HG03159 (cell line): ENCODE data around the gene TLK2.
"Not testable (repeated sequence)": the region's sequence is repeated elsewhere in the genome, so short reads cannot be mapped to it uniquely, and the experiment has no call there.

Experiments used
- ATAC-seq: cut with Tn5 transposase; IDR thresholded peaks from one replicate; pipeline ENCODE4 v1.9.1; 2021; ENCODE audit warnings: mild to moderate bottlenecking, moderate library complexity; ENCODE audit not compliant: unreplicated experiment

Gene TLK2

GRCh38 chr17:62478424-62478879, at the start of gene TLK2:
TLK2 (plus strand) TSS chr17:62478825; CDS start chr17:62481126, 2,301 bp downstream.
- peak; percentile 66 for ATAC-seq

DNA sequence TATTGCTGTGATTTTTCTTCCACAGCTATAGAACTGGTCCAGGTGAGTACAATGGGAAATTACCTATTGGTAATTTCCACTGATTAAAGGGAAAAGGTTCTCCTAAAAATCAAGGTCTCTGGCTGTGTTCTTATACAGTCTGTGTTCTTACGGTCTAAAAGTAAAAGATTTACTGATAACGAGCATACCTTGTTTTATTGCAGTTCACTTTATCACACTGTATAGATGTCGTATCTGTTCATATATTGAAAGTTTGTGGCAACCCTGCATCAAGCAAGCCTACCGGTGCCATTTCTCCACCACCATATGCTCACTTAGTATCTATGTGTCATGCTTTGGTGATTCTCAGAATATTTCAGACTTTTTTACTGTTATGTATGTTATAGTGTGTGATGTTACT, 43.4 kb upstream of the TLK2 start:
- ATAC-seq = not testable (repeated sequence)

DNA sequence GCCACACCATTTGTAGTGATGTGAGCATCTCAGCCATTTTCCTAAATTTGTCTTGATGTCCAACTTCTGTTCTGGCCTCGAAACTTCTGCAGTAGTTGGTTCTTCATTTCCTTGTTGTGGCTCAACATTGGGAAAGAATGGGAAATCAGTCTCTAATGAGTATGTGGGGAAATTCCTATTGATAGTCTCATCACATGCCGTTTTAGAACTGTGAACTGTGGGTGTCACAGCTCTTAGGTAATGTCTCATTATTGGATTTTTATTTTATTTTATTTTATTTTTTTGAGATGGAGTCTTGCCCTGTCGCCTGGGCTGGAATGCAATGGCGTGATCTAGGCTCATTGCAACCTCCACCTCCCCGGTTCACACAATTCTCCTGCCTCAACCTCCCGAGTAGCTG, 37.4 kb upstream of the TLK2 start:
- not testable (repeated sequence) for ATAC-seq

DNA sequence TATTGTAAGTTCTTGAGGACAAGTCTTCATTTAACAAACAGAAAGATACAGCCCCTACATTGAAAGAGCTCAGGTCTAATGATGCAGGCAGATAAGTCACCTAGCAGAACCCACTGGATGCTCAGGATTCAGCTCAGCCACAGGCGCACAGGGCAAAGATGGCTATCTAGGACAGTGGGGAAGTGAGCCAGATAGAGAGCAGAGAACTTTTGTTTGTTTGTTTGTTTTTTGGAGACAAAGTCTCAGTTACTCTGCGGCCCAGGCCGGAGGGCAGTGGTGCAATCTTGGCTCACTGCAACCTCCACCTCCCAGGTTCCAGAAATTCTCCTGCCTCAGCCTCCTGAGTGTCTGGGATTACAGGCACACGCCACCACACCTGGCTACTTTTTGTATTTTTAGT, 34.6 kb upstream of the TLK2 start:
- no peak for ATAC-seq

- ATAC-seq = not testable (repeated sequence)
These were observed 32.8 kb upstream of the TLK2 start for GRCh38 chr17:62445791-62446190.

GRCh38 chr17:62452195-62452594, 26.4 kb upstream of the TLK2 start:
- not testable (repeated sequence) for ATAC-seq

- ATAC-seq = not testable (repeated sequence)
These were observed 25.6 kb upstream of the TLK2 start for GRCh38 chr17:62453041-62453440.

- peak; percentile 37 for ATAC-seq
These were observed 25.0 kb upstream of the TLK2 start for GRCh38 chr17:62453656-62454055.

DNA sequence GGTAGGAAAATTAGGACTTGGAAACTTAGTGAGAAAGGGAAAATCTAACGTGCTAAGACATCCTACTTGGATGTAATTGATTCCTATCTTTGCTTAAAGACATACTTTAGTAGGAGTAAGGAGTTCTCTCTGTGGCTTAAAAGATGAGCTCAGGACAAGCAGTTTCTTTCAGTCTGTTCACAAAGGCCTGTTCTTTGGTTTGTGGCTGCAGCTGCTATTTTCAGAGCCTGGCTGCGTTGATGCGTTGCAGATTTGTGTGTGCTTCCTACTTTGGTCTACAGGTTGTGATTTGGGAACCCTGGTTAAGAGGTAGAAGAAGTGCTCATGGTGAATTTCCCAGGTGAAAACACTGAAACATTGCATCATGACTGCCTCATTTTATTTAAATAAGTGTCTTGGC, 24.5 kb upstream of the TLK2 start:
- ATAC-seq = peak; percentile 62

- ATAC-seq = no peak
These were observed 22.6 kb upstream of the TLK2 start for GRCh38 chr17:62456016-62456415.

GRCh38 chr17:62458483-62458882, 20.1 kb upstream of the TLK2 start:
- not testable (repeated sequence) for ATAC-seq

DNA sequence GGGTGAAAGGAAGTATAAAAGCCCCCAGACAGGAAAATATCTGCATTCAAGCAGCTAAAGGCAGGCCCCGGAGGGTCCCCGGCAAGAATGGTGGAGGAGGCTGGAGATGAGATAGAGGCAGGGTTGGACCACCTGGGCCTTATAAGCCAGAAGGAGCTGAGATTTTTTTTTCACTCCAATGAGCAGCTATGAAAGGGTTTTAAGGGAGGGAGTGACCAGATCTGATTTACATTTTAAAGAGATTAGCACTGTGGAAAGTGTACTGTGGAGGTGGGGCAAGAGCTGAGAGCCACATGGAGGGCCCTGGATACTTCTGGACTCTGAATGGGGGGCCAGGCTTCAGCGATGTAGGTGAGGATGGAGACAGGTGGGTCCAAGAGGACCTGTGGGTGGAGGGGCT, 14.2 kb upstream of the TLK2 start:
- ATAC-seq = not testable (repeated sequence)

DNA sequence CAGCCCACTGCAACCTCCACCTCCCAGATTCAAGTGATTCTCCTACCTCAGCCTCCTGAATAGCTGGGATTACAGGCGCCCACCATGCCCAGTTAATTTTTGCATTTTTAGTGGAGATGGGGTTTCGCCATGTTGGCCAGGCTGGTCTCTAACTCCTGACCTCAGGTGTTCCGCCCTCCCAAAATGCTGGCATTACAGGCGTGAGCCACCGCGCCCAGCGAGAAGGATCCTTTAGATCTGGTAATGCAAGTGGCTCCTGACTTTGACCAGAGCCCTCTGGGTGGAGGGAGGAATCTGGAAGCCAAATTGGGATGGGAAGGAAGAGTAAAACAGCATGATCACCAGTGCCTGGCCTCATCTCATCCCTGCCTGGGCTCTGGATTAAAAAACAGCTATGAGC, 13.4 kb upstream of the TLK2 start:
- ATAC-seq = not testable (repeated sequence)

- ATAC-seq = not testable (repeated sequence)
These were observed 7.8 kb upstream of the TLK2 start for GRCh38 chr17:62470666-62471379.

DNA sequence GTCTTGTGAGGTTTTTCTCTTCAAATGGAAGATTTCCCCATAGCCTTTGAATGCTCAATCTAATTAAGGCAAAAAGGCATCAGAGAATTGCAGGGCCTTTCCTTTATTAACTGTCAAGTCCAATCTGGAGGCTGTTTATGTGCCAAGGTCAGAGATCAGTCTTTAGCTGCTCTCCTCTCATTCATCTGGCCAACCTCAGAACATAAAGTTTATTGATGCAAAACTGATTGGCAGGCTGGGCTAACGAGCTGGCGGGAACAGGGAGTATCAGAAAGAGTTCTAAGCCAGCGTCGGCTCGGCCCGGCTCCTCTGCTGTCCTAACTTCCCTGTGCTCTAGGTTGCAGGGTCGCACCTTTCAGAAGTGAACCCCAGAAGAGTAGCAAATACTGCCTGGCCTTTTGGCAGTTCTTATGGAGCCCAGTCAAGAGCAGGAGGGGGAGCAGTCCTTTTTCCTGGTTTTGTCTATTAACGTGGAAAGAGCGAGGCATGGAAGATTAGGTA, 7.2 kb upstream of the TLK2 start:
- ATAC-seq = not testable (repeated sequence)

GRCh38 chr17:62473030-62473982, 5.3 kb upstream of the TLK2 start:
- ATAC-seq = not testable (repeated sequence)

GRCh38 chr17:62477111-62477510, 1.5 kb upstream of the TLK2 start:
- ATAC-seq = not testable (repeated sequence)

DNA sequence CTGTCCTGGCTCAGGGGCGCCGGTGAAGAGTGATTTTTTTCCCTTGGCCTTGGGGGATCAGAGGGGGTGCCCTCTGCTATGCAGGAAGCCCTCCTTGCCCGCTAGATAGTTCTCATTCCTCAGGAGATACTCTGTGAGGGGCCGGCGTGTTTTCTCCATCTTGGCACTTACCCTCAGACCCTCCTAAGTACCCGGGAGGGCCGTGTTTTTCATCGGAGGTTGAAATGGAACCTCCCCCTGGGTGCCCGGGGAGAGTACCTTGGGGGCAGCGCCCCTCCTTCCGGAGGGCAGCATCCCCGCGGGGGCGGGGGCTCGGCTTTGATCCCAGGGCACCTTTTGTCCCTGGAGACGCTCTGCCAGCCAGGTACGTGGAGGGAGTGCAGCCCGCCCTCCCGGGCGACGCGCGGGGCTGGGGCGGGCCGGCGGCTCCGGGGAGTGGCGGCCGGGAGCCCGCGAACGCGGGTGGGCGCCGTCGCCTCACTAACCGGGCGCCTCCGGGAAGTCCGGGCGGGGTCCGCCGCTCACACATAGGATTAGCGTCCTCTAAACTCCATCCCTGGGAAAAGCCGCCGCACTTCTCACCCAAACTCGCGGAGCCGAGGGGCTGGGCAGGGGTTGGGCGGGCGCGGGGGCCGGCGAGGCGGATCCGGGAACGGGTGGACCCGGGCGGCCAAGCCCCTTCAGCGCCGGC, 762 bp upstream of the TLK2 start:
- peak; percentile 18 for ATAC-seq

DNA sequence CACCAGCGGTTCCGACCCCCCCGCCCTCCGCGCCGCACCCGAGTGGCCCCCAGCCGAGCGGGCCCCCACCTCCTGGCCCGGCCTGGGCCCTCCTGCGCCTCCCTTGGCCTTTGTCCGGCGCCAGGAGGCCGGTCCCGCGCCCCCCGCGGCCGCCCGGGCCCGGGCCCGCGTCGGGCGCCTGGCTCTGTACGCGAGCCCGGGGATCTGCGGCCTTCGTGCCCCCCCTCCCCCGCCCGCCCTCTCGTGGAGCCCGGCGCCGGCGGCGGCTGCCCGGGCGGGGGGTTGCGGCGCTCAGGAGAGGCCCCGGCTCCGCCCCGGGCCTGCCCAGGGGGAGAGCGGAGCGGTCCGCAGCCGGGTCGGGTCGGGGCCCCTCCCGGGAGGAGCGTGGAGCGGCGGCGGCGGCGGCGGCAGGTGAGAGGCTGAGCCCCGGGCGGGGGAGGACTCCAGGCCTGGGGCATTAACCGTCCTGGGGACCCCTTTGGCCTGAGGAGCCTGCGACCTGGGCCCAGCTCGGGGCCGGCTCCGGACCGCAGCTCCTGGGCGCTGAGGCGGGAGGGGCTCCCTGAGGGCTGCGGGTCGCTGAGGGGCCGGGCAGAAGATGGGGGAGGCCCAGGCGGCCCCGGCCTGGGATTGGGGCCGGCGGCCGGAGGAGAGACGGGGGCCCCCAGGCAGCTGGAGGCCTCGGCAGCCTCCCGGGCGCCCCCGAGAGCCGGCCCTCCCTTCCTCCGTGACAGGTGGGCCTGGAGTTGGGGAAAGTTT, 434 bp downstream of the TLK2 start:
- peak; percentile 44 for ATAC-seq

GRCh38 chr17:62479639-62480258, 1.1 kb downstream of the TLK2 start:
- not testable (repeated sequence) for ATAC-seq
